GM23338 (cell line): Measurements from ENCODE around the gene SOHLH2. TPM values are rescaled to one million over a fixed set of nuclear protein-coding genes. Genes with fewer than 3 reads are reported as not detected.

Experiments used
- ATAC-seq: fragments of 200-7000 bp; cut with Tn5 transposase; 3 replicates; pipeline ENCODE4 v1.9.1; 2020
- DNase-seq: peaks from one replicate; pipeline ENCODE4 v3.0.0-alpha.2; 2015; ENCODE audit warnings: low spot score
- H2AFZ ChIP-seq: fragments of 200-600 bp; sonication (generic); 2 replicates; pipeline ENCODE4 v1.8.0; 2016; ENCODE audit warnings: antibody characterized with exemption, mild to moderate bottlenecking, moderate library complexity
- H3F3A ChIP-seq: fragments of 200-600 bp; sonication (generic); replicated peaks from 2 replicates; pipeline ENCODE4 v1.8.0; 2017; ENCODE audit warnings: antibody characterized with exemption, mixed run types, low read depth
- H3K27ac ChIP-seq: fragments of 200-600 bp; sonication (generic); 2 replicates; pipeline ENCODE4 v1.6.1; 2016; ENCODE audit warnings: low read depth
- H3K27me3 ChIP-seq: fragments of 200-600 bp; sonication (generic); 2 replicates; pipeline ENCODE4 v1.8.0; 2016; ENCODE audit warnings: mild to moderate bottlenecking, mixed run types, moderate library complexity; ENCODE audit not compliant: insufficient read depth
- H3K36me3 ChIP-seq: fragments of 200-600 bp; sonication (generic); 2 replicates; pipeline ENCODE4 v1.8.0; 2016; ENCODE audit warnings: mild to moderate bottlenecking; ENCODE audit not compliant: insufficient read depth
- H3K4me1 ChIP-seq: fragments of 200-600 bp; sonication (generic); 2 replicates; pipeline ENCODE4 v1.8.0; 2016; ENCODE audit warnings: mild to moderate bottlenecking, moderate library complexity; ENCODE audit not compliant: insufficient read depth
- H3K4me2 ChIP-seq: fragments of 200-600 bp; sonication (generic); 2 replicates; pipeline ENCODE4 v1.7.1; 2017; ENCODE audit warnings: mixed run types
- H3K4me3 ChIP-seq: fragments of 200-600 bp; sonication (generic); 2 replicates; pipeline ENCODE4 v1.6.1; 2016; ENCODE audit warnings: mixed run types
- H3K79me2 ChIP-seq: fragments of 200-600 bp; sonication (generic); replicated peaks from 2 replicates; pipeline ENCODE4 v1.8.0; 2017; ENCODE audit warnings: mild to moderate bottlenecking; ENCODE audit not compliant: insufficient read depth
- H3K9me2 ChIP-seq: fragments of 200-600 bp; sonication (generic); 2 replicates; pipeline ENCODE4 v1.8.0; 2017; ENCODE audit not compliant: insufficient read depth
- H4K20me1 ChIP-seq: fragments of 200-600 bp; sonication (generic); replicated peaks from 2 replicates; pipeline ENCODE4 v1.8.0; 2017; ENCODE audit warnings: mild to moderate bottlenecking; ENCODE audit not compliant: insufficient read depth
- H3K27ac Mint-ChIP-seq: 2 replicates; pipeline ENCODE4 v1.8.0; 2020; ENCODE audit warnings: inconsistent platforms, mild to moderate bottlenecking, moderate library complexity, mixed read lengths
- H3K27me3 Mint-ChIP-seq: 3 replicates; pipeline ENCODE4 v1.8.0; 2022; ENCODE audit warnings: low read depth, mild to moderate bottlenecking, moderate library complexity, mixed read lengths, inconsistent platforms; ENCODE audit not compliant: insufficient read depth, poor library complexity
- H3K36me3 Mint-ChIP-seq: 3 replicates; pipeline ENCODE4 v1.8.0; 2021; ENCODE audit warnings: low read depth, mild to moderate bottlenecking, inconsistent platforms, moderate library complexity, mixed read lengths
- H3K4me1 Mint-ChIP-seq: 3 replicates; pipeline ENCODE4 v1.8.0; 2020; ENCODE audit warnings: mild to moderate bottlenecking, inconsistent platforms, mixed read lengths
- H3K4me3 Mint-ChIP-seq: 3 replicates; pipeline ENCODE4 v1.8.0; 2021; ENCODE audit warnings: moderate library complexity, mild to moderate bottlenecking, inconsistent platforms, mixed read lengths
- H3K9me3 Mint-ChIP-seq: 3 replicates; pipeline ENCODE4 v1.8.0; 2020; ENCODE audit warnings: moderate library complexity, mild to moderate bottlenecking, inconsistent platforms, mixed read lengths
- CREB1 ChIP-seq: fragments of 250-450 bp; sonication (Bioruptor Pico); IDR thresholded peaks from 2 replicates; pipeline ENCODE4 v1.5.0; 2020; ENCODE audit warnings: low read depth, mild to moderate bottlenecking, moderate library complexity
- EZH2 ChIP-seq: fragments of 200-600 bp; sonication (generic); IDR thresholded peaks from one replicate; pipeline ENCODE4 v1.8.0; 2017; ENCODE audit warnings: antibody characterized with exemption, mild to moderate bottlenecking, low read depth; ENCODE audit not compliant: unreplicated experiment
- EZH2phosphoT487 ChIP-seq: fragments of 200-600 bp; sonication (generic); IDR thresholded peaks from one replicate; pipeline ENCODE4 v1.8.1; 2018; ENCODE audit warnings: antibody characterized with exemption; ENCODE audit not compliant: unreplicated experiment
- JUNB ChIP-seq: IDR thresholded peaks from one replicate; pipeline ENCODE4 v1.6.1; 2016; ENCODE audit warnings: antibody characterized with exemption; ENCODE audit not compliant: unreplicated experiment
- NANOG ChIP-seq: IDR thresholded peaks from 2 replicates; pipeline ENCODE4 v1.6.1; 2016; ENCODE audit warnings: antibody characterized with exemption, borderline replicate concordance
- POLR2AphosphoS5 ChIP-seq: IDR thresholded peaks from 2 replicates; pipeline ENCODE4 v1.6.1; 2016; ENCODE audit warnings: antibody characterized with exemption, low read depth
- STAT1 ChIP-seq: IDR thresholded peaks from one replicate; pipeline ENCODE4 v1.6.1; 2016; ENCODE audit warnings: antibody characterized with exemption; ENCODE audit not compliant: unreplicated experiment
- ZNF114 ChIP-seq: fragments of 250-450 bp; sonication (Bioruptor Pico); IDR thresholded peaks from 2 replicates; pipeline ENCODE4 v1.5.0; 2020; ENCODE audit warnings: mild to moderate bottlenecking, moderate library complexity
- ZNF331 ChIP-seq: fragments of 250-450 bp; sonication (Bioruptor Pico); IDR thresholded peaks from 2 replicates; pipeline ENCODE4 v1.5.0; 2020; ENCODE audit warnings: low read depth, mild to moderate bottlenecking, moderate library complexity
- polyA plus RNA-seq: library from polyadenylated mRNA; unstranded; fragments of >200 nt; fragmentation: Nextera tagmentation; extraction: Ambion mirVana; gene quantifications from 2 replicates; pipeline ENCODE4 v1.2.1, GENCODE V29; 2016
- total RNA-seq: library from RNA; depleted of rRNA; stranded (reverse); fragments of >200 nt; shearing (Covaris generic); gene quantifications from 2 replicates; pipeline ENCODE4 v1.2.3, GENCODE V29; 2014
- TF ChIP-seq, protein P1 (sequence below): IDR thresholded peaks from one replicate; pipeline ENCODE4 v1.6.1; 2018; ENCODE audit warnings: antibody characterized with exemption; ENCODE audit not compliant: unreplicated experiment
- TF ChIP-seq, protein P2 (sequence below): fragments of 250-450 bp; sonication (Bioruptor Pico); IDR thresholded peaks from 2 replicates; pipeline ENCODE4 v1.5.0; 2020; ENCODE audit warnings: mild to moderate bottlenecking, moderate library complexity
- TF ChIP-seq, protein P3 (sequence below), 2 experiments: fragments of 200-600 bp in 1 of 2; sonication (generic) in 1 of 2; conservative IDR thresholded peaks; 2 replicates each; pipeline versions ENCODE4 v1.5.1 to v1.6.1; 2016 to 2017; ENCODE audit warnings: antibody characterized with exemption in 2 of 2, low read depth in 2 of 2, mild to moderate bottlenecking in 2 of 2, moderate library complexity in 1 of 2
- TF ChIP-seq, protein P4 (sequence below): IDR thresholded peaks from 2 replicates; pipeline ENCODE4 v1.6.1; 2016; ENCODE audit warnings: antibody characterized with exemption

Gene SOHLH2
- total and polyA plus RNA-seq, 2 experiments from 2014 or later: 1.8 to 2.8 TPM

DNA sequence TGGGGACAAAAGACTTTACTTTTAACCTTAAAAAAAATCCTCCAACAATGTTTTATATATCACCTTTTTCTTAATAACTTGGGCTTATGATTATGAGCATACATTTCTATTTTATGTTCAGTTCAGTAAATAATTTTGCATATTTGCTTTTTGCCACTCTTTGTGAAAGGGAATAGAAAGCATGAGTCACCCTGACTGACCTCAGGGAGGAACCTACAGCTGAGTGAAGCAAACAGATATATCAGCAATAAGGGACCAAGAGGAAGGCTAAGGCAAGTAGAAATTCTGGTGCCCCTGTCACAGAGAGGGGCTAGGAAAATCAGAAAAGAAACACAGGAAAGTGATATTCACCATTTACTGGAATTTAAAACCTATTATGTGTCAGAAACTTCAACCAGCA lies 37.2 kb upstream of the SOHLH2 start:
- no peaks in the 10 kb centered on the region for H3K4me1 ChIP-seq
- ATAC-seq (no peak), DNase-seq (no peak)
- H3F3A ChIP-seq: no peaks in the 10 kb centered on the region
- H3K36me3 Mint-ChIP-seq: peaks cover 20% of the 10 kb centered on the region
- H3K27ac Mint-ChIP-seq: 0 out of 2 replicates have a peak overlapping the region, but pooled peaks have one; percentile 38
- 0 out of 2 replicates have a peak, but pooled peaks cover 3% of the 10 kb centered on the region for H4K20me1 ChIP-seq
- no peak overlapping the region for H3K4me2 ChIP-seq
- H3K9me3 Mint-ChIP-seq: peaks cover 4% of the 10 kb centered on the region; the same call in 1 of the 3 replicates
- no peaks in the 10 kb centered on the region for H3K27me3 ChIP-seq
- TF ChIP-seq ZNF114: no peak
- TF ChIP-seq EZH2: no peak
- no peak for TF ChIP-seq CREB1 (CRISPR knock-in tag)
- no peak for TF ChIP-seq EZH2phosphoT487
- no peak for TF ChIP-seq ZNF331 (CRISPR knock-in tag)
- no peak for TF ChIP-seq JUNB
- TF ChIP-seq, protein P1, sequence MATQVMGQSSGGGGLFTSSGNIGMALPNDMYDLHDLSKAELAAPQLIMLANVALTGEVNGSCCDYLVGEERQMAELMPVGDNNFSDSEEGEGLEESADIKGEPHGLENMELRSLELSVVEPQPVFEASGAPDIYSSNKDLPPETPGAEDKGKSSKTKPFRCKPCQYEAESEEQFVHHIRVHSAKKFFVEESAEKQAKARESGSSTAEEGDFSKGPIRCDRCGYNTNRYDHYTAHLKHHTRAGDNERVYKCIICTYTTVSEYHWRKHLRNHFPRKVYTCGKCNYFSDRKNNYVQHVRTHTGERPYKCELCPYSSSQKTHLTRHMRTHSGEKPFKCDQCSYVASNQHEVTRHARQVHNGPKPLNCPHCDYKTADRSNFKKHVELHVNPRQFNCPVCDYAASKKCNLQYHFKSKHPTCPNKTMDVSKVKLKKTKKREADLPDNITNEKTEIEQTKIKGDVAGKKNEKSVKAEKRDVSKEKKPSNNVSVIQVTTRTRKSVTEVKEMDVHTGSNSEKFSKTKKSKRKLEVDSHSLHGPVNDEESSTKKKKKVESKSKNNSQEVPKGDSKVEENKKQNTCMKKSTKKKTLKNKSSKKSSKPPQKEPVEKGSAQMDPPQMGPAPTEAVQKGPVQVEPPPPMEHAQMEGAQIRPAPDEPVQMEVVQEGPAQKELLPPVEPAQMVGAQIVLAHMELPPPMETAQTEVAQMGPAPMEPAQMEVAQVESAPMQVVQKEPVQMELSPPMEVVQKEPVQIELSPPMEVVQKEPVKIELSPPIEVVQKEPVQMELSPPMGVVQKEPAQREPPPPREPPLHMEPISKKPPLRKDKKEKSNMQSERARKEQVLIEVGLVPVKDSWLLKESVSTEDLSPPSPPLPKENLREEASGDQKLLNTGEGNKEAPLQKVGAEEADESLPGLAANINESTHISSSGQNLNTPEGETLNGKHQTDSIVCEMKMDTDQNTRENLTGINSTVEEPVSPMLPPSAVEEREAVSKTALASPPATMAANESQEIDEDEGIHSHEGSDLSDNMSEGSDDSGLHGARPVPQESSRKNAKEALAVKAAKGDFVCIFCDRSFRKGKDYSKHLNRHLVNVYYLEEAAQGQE: no peak
- TF ChIP-seq NANOG: no peak
- TF ChIP-seq, protein P2, sequence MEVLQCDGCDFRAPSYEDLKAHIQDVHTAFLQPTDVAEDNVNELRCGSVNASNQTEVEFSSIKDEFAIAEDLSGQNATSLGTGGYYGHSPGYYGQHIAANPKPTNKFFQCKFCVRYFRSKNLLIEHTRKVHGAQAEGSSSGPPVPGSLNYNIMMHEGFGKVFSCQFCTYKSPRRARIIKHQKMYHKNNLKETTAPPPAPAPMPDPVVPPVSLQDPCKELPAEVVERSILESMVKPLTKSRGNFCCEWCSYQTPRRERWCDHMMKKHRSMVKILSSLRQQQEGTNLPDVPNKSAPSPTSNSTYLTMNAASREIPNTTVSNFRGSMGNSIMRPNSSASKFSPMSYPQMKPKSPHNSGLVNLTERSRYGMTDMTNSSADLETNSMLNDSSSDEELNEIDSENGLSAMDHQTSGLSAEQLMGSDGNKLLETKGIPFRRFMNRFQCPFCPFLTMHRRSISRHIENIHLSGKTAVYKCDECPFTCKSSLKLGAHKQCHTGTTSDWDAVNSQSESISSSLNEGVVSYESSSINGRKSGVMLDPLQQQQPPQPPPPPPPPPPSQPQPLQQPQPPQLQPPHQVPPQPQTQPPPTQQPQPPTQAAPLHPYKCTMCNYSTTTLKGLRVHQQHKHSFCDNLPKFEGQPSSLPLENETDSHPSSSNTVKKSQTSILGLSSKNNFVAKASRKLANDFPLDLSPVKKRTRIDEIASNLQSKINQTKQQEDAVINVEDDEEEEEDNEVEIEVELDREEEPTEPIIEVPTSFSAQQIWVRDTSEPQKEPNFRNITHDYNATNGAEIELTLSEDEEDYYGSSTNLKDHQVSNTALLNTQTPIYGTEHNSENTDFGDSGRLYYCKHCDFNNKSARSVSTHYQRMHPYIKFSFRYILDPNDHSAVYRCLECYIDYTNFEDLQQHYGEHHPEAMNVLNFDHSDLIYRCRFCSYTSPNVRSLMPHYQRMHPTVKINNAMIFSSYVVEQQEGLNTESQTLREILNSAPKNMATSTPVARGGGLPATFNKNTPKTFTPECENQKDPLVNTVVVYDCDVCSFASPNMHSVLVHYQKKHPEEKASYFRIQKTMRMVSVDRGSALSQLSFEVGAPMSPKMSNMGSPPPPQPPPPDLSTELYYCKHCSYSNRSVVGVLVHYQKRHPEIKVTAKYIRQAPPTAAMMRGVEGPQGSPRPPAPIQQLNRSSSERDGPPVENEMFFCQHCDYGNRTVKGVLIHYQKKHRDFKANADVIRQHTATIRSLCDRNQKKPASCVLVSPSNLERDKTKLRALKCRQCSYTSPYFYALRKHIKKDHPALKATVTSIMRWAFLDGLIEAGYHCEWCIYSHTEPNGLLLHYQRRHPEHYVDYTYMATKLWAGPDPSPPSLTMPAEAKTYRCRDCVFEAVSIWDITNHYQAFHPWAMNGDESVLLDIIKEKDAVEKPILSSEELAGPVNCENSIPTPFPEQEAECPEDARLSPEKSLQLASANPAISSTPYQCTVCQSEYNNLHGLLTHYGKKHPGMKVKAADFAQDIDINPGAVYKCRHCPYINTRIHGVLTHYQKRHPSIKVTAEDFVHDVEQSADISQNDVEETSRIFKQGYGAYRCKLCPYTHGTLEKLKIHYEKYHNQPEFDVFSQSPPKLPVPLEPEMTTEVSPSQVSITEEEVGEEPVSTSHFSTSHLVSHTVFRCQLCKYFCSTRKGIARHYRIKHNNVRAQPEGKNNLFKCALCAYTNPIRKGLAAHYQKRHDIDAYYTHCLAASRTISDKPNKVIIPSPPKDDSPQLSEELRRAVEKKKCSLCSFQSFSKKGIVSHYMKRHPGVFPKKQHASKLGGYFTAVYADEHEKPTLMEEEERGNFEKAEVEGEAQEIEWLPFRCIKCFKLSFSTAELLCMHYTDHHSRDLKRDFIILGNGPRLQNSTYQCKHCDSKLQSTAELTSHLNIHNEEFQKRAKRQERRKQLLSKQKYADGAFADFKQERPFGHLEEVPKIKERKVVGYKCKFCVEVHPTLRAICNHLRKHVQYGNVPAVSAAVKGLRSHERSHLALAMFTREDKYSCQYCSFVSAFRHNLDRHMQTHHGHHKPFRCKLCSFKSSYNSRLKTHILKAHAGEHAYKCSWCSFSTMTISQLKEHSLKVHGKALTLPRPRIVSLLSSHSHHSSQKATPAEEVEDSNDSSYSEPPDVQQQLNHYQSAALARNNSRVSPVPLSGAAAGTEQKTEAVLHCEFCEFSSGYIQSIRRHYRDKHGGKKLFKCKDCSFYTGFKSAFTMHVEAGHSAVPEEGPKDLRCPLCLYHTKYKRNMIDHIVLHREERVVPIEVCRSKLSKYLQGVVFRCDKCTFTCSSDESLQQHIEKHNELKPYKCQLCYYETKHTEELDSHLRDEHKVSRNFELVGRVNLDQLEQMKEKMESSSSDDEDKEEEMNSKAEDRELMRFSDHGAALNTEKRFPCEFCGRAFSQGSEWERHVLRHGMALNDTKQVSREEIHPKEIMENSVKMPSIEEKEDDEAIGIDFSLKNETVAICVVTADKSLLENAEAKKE (CRISPR knock-in tag): no peak
- TF ChIP-seq, protein P3, sequence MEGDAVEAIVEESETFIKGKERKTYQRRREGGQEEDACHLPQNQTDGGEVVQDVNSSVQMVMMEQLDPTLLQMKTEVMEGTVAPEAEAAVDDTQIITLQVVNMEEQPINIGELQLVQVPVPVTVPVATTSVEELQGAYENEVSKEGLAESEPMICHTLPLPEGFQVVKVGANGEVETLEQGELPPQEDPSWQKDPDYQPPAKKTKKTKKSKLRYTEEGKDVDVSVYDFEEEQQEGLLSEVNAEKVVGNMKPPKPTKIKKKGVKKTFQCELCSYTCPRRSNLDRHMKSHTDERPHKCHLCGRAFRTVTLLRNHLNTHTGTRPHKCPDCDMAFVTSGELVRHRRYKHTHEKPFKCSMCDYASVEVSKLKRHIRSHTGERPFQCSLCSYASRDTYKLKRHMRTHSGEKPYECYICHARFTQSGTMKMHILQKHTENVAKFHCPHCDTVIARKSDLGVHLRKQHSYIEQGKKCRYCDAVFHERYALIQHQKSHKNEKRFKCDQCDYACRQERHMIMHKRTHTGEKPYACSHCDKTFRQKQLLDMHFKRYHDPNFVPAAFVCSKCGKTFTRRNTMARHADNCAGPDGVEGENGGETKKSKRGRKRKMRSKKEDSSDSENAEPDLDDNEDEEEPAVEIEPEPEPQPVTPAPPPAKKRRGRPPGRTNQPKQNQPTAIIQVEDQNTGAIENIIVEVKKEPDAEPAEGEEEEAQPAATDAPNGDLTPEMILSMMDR (conservative IDR thresholded peaks at IDR 0.05; ENCODE audit: low read depth in 2 of 2): no peak
- TF ChIP-seq, protein P4, sequence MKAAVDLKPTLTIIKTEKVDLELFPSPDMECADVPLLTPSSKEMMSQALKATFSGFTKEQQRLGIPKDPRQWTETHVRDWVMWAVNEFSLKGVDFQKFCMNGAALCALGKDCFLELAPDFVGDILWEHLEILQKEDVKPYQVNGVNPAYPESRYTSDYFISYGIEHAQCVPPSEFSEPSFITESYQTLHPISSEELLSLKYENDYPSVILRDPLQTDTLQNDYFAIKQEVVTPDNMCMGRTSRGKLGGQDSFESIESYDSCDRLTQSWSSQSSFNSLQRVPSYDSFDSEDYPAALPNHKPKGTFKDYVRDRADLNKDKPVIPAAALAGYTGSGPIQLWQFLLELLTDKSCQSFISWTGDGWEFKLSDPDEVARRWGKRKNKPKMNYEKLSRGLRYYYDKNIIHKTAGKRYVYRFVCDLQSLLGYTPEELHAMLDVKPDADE: no peak
- TF ChIP-seq STAT1: no peak
- no peak for TF ChIP-seq POLR2AphosphoS5
- no peak overlapping the region for H2AFZ ChIP-seq
- no peaks in the 10 kb centered on the region; the same call in 2 of the 3 replicates for H3K4me1 Mint-ChIP-seq
- H3K27ac ChIP-seq: no peak overlapping the region
- H3K27me3 Mint-ChIP-seq: no peaks in the 10 kb centered on the region
- 0 out of 2 replicates have a peak, but pooled peaks cover 4% of the 10 kb centered on the region for H3K9me2 ChIP-seq
- no peak overlapping the region for H3K4me3 ChIP-seq
- no peak overlapping the region for H3K4me3 Mint-ChIP-seq
- no peaks in the 10 kb centered on the region for H3K79me2 ChIP-seq
- peaks cover 19% of the 10 kb centered on the region; the same call in 1 of the 2 replicates for H3K36me3 ChIP-seq
